Ovary (tissue), 9 donors: ENCODE results near the gene NUDCD3. TPM values are rescaled to one million over a fixed set of nuclear protein-coding genes. Genes with fewer than 3 reads are reported as not detected.

ENCODE experiments used
- DNase-seq, 5 donors: peaks; one replicate each; pipeline ENCODE4 v3.0.0-alpha.2; 2019 to 2020
- H3K27ac ChIP-seq, 2 donors: fragments of 200-600 bp; one replicate each; pipeline versions ENCODE4 v1.5.1 to v1.8.0; 2019 to 2022
- H3K27me3 ChIP-seq: fragments of 200-600 bp; one replicate; pipeline ENCODE4 v1.8.0; 2022
- H3K36me3 ChIP-seq: fragments of 200-600 bp; sonication (generic); one replicate; pipeline ENCODE4 v1.5.1; 2019
- H3K4me1 ChIP-seq: one replicate; pipeline ENCODE4 v1.8.1; 2013; ENCODE audit warnings: mild to moderate bottlenecking, moderate library complexity; ENCODE audit not compliant: insufficient read depth
- H3K4me3 ChIP-seq: fragments of 200-600 bp; sonication (generic); one replicate; pipeline ENCODE4 v1.5.1; 2017
- H3K9me3 ChIP-seq, 2 donors: fragments of 200-600 bp in 1 of 2; sonication (generic) in 1 of 2; one replicate each; pipeline versions ENCODE4 v1.5.1 to v1.8.1; 2013 to 2019; ENCODE audit warnings: mild to moderate bottlenecking in 1 of 2, moderate library complexity in 1 of 2
- EP300 ChIP-seq: sonication (generic); formaldehyde crosslinking; IDR thresholded peaks from one replicate; pipeline ENCODE4 v1.6.1; 2017; ENCODE audit warnings: antibody characterized with exemption
- POLR2A ChIP-seq: fragments of 450-650 bp; IDR thresholded peaks from one replicate; pipeline ENCODE4 v1.6.1; 2017; ENCODE audit warnings: antibody characterized with exemption, mild to moderate bottlenecking, moderate library complexity
- WGBS, 3 donors: extraction: QIAGEN DNeasy Blood & Tissue Kit in 1 of 3; methylation state at CpG; one replicate each; pipeline versions ENCODE4 v1.1.5 to v1.1.7; 2013 to 2017; 5-methylcytosine and 5-hydroxymethylcytosine counted together
- intact Hi-C, 4 donors: fragments of 100-400 bp; cut with DNase I; formaldehyde crosslinking; loops; one replicate each; pipeline versions ENCODE4 v1.11.0 to v1.15.1; 2022 to 2023
- polyA plus RNA-seq, 2 donors: library from polyadenylated mRNA; stranded (reverse); fragments of 200-250 nt in 1 of 2; fragments of 350-450 nt in 1 of 2; fragmentation: Illumina TruSeq in 1 of 2; extraction: RNeasy Lipid Tissue Mini Kit (QIAGEN cat#74804) in 1 of 2; gene quantifications; one replicate each; pipeline ENCODE4 v1.2.3, GENCODE V29; 2013 to 2014
- total RNA-seq, 7 donors: library from RNA; depleted of rRNA in 2 of 7; stranded (reverse); fragments of >200 nt in 2 of 7; fragmentation: NEBNext Ultra II Directional in 3 of 7; extraction: Animal tissue kit (Norgen Biotek cat#: 25700) in 3 of 7; gene quantifications; one replicate each; pipeline versions ENCODE4 v1.1.0 to v1.2.4, GENCODE V29; 2016 to 2023
- TF ChIP-seq, protein P1 (sequence below), 3 donors: fragments of 450-650 bp in 2 of 3; fragments of 200-600 bp in 1 of 3; IDR thresholded peaks; one replicate each; pipeline versions ENCODE4 v1.5.1 to v1.8.0; 2016 to 2022; ENCODE audit warnings: antibody characterized with exemption in 3 of 3, mild to moderate bottlenecking in 1 of 3
- donor health status: DM: no; HTN: no; CAD: no; lungs with moderate emphysema.
- donor health status: DM: no; HTN: no; CAD: no.
- donor health status: Bipolar disorder and iron deficiency.
- donor health status: DM: yes; HTN: yes; CAD: no.
- donor health status: DM: no; HTN: no; CAD: no.
- donor health status: DM: yes; HTN: yes; CAD: no.

Gene NUDCD3
- total and polyA plus RNA-seq, 9 donors: 32.1 to 117 (median 102) TPM

DNA sequence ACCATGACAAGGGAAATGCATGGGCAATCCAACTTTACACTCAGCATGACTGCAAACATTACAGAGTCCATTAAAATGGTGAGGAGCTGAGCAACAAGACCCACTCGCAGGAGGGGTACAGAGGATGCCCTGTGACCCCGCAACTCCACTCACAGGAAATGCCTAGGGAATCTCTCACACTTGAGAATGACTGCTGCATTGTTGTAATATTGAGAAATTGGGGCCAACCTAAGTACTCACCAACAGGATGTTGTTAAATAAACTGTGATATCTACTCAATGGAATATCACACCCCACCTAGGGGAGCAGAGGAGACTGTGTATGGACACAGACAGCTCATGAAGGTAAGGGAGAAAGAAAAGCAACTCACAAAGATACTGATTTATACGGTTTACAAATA is 111.7 kb downstream of the NUDCD3 start:
- no peaks in the 10 kb centered on the region for H3K9me3 ChIP-seq
- no peak for DNase-seq
- H3K4me3 ChIP-seq: no peak overlapping the region
- no peaks in the 10 kb centered on the region for H3K36me3 ChIP-seq
- no peaks in the 10 kb centered on the region for H3K4me1 ChIP-seq
- intact Hi-C loops: no loop called here
- H3K27ac ChIP-seq: no peak overlapping the region
- 50 to 61% (median 56%) methylated on average over 3 of the region's 3 CpGs for WGBS, 3 donors
- H3K27me3 ChIP-seq: no peaks in the 10 kb centered on the region
- TF ChIP-seq EP300: no peak
- TF ChIP-seq, protein P1, sequence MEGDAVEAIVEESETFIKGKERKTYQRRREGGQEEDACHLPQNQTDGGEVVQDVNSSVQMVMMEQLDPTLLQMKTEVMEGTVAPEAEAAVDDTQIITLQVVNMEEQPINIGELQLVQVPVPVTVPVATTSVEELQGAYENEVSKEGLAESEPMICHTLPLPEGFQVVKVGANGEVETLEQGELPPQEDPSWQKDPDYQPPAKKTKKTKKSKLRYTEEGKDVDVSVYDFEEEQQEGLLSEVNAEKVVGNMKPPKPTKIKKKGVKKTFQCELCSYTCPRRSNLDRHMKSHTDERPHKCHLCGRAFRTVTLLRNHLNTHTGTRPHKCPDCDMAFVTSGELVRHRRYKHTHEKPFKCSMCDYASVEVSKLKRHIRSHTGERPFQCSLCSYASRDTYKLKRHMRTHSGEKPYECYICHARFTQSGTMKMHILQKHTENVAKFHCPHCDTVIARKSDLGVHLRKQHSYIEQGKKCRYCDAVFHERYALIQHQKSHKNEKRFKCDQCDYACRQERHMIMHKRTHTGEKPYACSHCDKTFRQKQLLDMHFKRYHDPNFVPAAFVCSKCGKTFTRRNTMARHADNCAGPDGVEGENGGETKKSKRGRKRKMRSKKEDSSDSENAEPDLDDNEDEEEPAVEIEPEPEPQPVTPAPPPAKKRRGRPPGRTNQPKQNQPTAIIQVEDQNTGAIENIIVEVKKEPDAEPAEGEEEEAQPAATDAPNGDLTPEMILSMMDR (IDR thresholded peaks at IDR 0.05): no peak
- TF ChIP-seq POLR2A: no peak

DNA sequence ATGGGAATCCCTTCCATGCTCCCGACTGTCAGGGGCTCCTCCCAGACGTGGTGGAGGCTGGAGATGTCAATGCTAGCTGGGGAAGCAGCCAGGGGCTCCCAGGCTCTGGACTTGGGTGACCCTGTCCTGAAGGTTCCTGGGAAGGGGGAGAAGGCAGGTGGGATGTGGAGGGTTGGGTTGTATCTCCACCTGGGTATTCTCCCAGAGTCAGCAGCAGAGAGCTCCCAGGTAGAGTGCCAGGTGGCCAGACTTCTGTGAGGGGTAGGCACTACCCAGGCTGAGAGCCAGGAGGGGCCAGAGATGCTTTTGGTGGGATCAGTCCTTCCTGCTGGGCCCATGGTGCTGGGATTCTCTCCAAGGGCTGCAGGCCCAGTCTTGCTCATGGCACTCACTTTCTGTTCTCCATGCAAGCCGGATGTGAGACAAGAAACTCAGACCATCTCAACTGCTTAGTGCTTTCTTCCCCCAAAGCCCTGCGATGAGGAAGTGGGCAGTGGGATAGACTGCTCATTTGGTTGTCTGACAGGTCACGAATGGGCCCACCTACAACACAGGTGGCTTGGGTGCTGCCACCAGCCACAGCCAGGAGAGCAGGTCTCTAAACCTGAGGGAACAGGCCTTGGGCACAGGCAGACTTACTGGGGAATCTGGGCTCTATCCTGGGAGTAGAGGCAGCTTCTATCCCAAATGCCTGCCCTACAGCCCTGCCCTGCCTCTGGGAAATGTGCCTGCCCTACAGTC is 112.6 kb downstream of the NUDCD3 start:
- Histone ChIP-seq H3K27me3 (no peaks in the 10 kb centered on the region), H3K27ac (no peak overlapping the region), H3K36me3 (no peaks in the 10 kb centered on the region), H3K4me1 (no peaks in the 10 kb centered on the region), H3K4me3 (no peak overlapping the region), H3K9me3 (no peaks in the 10 kb centered on the region)
- TF ChIP-seq POLR2A (no peak), EP300 (no peak)
- TF ChIP-seq, protein P1 (IDR thresholded peaks at IDR 0.05): no peak
- intact Hi-C loops: no loop called here
- no peak for DNase-seq
- WGBS, 3 donors: 73 to 80% (median 75%) methylated on average over 5 of the region's 5 CpGs

DNA sequence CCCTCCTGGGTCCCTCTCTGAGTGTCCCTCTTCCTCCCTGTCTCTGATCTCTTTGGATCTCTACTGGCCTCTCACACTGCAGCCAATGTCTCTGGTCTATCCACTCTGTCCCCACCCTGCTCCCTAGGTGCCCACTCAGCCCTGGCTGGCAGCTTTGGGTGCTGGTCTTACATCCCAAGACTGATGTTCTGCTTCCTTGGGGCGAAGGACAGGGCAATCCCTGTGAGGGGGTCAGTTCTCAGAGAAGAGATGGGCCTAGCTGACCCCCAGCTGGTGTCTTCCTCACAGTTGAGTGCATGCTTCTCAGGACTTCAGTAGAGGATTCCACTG is 113.4 kb downstream of the NUDCD3 start:
- H3K9me3 ChIP-seq: no peaks in the 10 kb centered on the region
- H3K27me3 ChIP-seq: no peaks in the 10 kb centered on the region
- H3K36me3 ChIP-seq: no peaks in the 10 kb centered on the region
- DNase-seq: no peak
- no peaks in the 10 kb centered on the region for H3K4me1 ChIP-seq
- no peak overlapping the region for H3K27ac ChIP-seq
- intact Hi-C loops: no loop called here
- no peak overlapping the region for H3K4me3 ChIP-seq
- no peak for TF ChIP-seq POLR2A
- TF ChIP-seq EP300: no peak
- TF ChIP-seq, protein P1 (IDR thresholded peaks at IDR 0.05): no peak
- WGBS, 3 donors: 83 to 100% (median 92%) methylated on average over 1 of the region's 1 CpG

DNA sequence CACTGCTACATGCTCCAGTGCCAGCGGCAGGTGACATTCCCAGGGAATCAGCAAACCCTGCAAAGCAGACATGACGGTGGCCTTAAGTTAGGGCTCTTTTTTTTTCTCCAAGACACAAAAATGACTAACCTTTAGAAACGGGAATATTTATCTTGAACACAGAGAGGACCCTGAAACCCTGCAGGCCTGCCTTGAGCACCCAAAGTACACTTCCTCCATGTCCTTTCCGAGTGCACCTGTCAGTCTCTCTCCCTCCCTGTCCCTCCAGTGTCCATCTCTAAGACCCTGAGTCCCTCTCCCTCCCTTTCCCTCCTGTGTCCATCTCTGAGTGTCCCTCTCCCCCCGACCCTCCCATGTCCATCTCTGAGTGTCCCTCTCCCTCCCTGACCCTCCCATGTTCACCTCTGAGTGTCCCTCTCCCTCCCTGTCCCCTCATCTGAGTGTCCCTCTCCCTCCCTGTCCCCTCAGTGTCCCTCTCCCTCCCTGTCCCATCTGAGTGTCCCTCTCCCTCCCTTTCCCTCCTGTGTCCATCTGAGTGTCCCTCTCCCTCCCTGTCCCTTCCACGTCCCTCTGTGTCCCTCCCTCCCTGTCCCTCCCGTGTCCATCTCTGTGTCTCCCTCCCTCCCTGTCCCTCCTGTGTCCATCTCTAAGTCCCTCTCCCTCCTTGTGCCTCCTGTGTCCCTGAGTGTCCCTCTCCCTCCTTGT is 113.9 kb downstream of the NUDCD3 start:
- no peak for TF ChIP-seq POLR2A
- no peak for TF ChIP-seq EP300
- TF ChIP-seq, protein P1 (IDR thresholded peaks at IDR 0.05): no peak
- 51 to 58% (median 52%) methylated on average over 7 of the region's 7 CpGs for WGBS, 3 donors

More for the DNA sequence above, 113.9 kb downstream of the NUDCD3 start:
- DNase-seq: no peak
- Histone ChIP-seq H3K4me3 (no peak overlapping the region), H3K27me3 (no peaks in the 10 kb centered on the region), H3K4me1 (no peaks in the 10 kb centered on the region), H3K9me3 (no peaks in the 10 kb centered on the region), H3K27ac (no peak overlapping the region), H3K36me3 (no peaks in the 10 kb centered on the region)
- intact Hi-C loops: no loop called here
